A549 treated with ZK216348 at 1 μM for 4 hours (cell line): ENCODE measurements around the gene RNF38. TPM values are rescaled to one million over a fixed set of nuclear protein-coding genes. Genes with fewer than 3 reads are reported as not detected.

ENCODE experiments used
- total RNA-seq: library from RNA; stranded (reverse); fragments of 200-300 nt; extraction: Qiagen RNA extraction; gene quantifications from 5 replicates; pipeline ENCODE4 v1.2.3, GENCODE V29; 2022; ENCODE audit warnings: low read depth

Gene RNF38
- total RNA-seq = 5.0 to 10.4 TPM (median 9.2 TPM) in 5 replicates

DNA sequence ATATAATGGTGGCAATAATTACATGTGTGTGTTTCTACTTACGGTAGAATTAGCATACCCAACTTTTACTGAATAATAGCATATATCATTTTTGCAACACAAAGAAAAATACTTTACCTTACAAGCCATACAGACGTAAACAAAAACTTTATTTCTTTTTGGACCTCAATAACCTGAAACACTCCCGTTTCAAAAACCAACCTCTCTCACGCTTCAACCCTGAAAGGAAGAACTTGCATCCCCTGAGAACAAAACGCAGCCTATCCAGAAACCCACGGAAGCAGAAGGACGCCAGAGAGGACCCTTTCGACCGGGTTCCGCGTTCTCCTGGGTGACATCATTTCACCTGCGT, at the start of gene RNF38:
TSS of gene RNF38 (minus strand) at position 290 of the 352 bp plus-strand sequence. CDS start at position 129, 161 bp downstream.

Other genes starting within 250 kb of the RNF38 start
- not detected in 5 replicates for gene CCIN, start 230.9 kb downstream of the RNF38 start, total RNA-seq
- gene CLTA, start 209.3 kb downstream of the RNF38 start, total RNA-seq = 332 to 410 TPM (median 386 TPM) in 5 replicates
- 10.8 to 18.1 TPM (median 14.5 TPM) in 5 replicates for gene GNE, start 141.8 kb downstream of the RNF38 start, total RNA-seq
- 62.8 to 89.4 TPM (median 75.8 TPM) in 5 replicates for gene MELK, start 172.6 kb upstream of the RNF38 start, total RNA-seq